ENCODE results near the gene SBNO2. TPM values are rescaled to one million over a fixed set of nuclear protein-coding genes. Genes with fewer than 3 reads are reported as not detected.

The SBNO2 gene
- total and polyA plus RNA-seq, 4 donors: 2.2 to 25.0 (median 15.0) TPM

DNA sequence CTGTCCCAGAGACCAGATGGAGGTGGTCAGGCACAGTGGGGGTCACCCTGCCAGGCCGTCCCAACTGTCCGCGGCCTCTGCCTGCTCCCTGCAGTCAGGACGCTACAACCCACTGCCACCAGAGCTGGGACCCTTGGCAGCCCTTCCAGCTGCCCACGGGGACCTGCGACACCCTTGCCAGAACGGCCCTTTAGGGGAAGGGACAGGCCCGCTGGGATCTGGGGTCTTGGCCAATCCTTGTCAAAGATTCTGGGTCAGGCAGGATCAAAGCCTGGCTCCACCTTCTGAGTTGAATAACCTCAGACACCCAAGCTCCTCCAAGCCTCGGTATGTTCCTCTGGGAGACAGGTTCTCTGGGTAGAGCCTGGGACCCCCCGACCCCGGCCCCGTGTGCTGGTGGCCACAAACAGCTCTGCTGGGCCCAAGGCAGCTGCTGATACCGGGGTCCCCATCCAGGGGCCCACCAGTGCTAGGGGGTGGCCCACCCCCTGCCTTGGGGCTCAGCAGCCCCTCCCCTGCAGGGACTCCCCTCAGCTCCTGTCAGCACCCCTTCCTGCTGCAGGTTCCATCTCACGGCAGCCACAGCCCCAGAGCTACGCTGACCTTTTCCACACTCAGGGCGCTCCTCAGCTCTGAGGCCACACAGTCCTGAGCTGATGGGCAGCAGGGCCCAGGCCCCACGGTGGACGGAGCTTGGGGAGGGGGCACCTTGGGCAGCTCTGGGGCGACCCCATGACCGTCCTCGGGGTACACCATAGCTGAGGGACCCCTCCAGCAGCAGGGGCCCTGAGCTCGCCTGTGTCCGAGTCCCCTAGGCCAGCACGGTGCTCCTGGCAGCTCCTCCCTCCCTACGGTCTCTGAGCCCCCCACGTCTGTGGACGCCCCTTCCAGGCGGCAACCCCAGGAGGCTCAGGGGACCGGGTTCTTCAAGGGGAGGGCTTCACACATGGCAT is 18.4 kb downstream of the SBNO2 start:
- Histone ChIP-seq H3K4me3 (ENCODE audit: low read depth in 1 of 3, low read length in 3 of 3) (peak overlapping the region; percentile 37 to 56 (median 40)), H3K9me3 (ENCODE audit: control insufficient read depth in 4 of 4, low read length in 3 of 4) (no peaks in the 10 kb centered on the region), H3K9ac (ENCODE audit: low read depth in 1 of 2, low read length in 2 of 2) (peak overlapping the region; percentile 52 to 60), H3K36me3 (ENCODE audit: control insufficient read depth in 4 of 4, insufficient read depth in 3 of 4, low read depth in 1 of 4, low read length in 3 of 4) (peaks cover 3 to 14% (median 5%) of the 10 kb centered on the region in 4 donors), H3K27ac (ENCODE audit: low read depth in 1 of 2, low read length in 2 of 2) (peak overlapping the region; percentile 85 to 99), H3K27me3 (ENCODE audit: control insufficient read depth in 4 of 4, insufficient read depth in 4 of 4, low read length in 3 of 4) (no peaks in the 10 kb centered on the region), H3K4me1 (ENCODE audit: control insufficient read depth in 4 of 4, insufficient read depth in 4 of 4, low read length in 3 of 4) (peaks cover 14 to 28% (median 22%) of the 10 kb centered on the region in 4 donors)
- 61% methylated on average over 29 of the region's 29 CpGs for WGBS
- no peak for DNase-seq (ENCODE audit: low spot score)
- TF ChIP-seq YY1 (IDR thresholded peaks at IDR 0.05) (no peak), RXRA (IDR thresholded peaks at IDR 0.05) (peak; percentile 69 to 70), EGR1 (IDR thresholded peaks at IDR 0.05; ENCODE audit: low read depth in 2 of 2) (peak in 1 of 2 donors; percentile 3), HNF4A (conservative IDR thresholded peaks at IDR 0.05) (peak in 1 of 2 donors; percentile 18), NR2F2 (IDR thresholded peaks at IDR 0.05) (peak; percentile 23), RAD21 (IDR thresholded peaks at IDR 0.05) (no peak), TAF1 (conservative IDR thresholded peaks at IDR 0.05) (no peak), SP1 (IDR thresholded peaks at IDR 0.05) (no peak), HNF4G (IDR thresholded peaks at IDR 0.05) (no peak), FOXA2 (IDR thresholded peaks at IDR 0.05) (no peak), GABPA (IDR thresholded peaks at IDR 0.05 in 1 of 2, conservative IDR thresholded peaks at IDR 0.05 in 1 of 2) (no peak), JUND (IDR thresholded peaks at IDR 0.05) (no peak), FOXA1 (IDR thresholded peaks at IDR 0.05) (no peak)
- TF ChIP-seq, protein P1, sequence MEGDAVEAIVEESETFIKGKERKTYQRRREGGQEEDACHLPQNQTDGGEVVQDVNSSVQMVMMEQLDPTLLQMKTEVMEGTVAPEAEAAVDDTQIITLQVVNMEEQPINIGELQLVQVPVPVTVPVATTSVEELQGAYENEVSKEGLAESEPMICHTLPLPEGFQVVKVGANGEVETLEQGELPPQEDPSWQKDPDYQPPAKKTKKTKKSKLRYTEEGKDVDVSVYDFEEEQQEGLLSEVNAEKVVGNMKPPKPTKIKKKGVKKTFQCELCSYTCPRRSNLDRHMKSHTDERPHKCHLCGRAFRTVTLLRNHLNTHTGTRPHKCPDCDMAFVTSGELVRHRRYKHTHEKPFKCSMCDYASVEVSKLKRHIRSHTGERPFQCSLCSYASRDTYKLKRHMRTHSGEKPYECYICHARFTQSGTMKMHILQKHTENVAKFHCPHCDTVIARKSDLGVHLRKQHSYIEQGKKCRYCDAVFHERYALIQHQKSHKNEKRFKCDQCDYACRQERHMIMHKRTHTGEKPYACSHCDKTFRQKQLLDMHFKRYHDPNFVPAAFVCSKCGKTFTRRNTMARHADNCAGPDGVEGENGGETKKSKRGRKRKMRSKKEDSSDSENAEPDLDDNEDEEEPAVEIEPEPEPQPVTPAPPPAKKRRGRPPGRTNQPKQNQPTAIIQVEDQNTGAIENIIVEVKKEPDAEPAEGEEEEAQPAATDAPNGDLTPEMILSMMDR (IDR thresholded peaks at IDR 0.05; ENCODE audit: low read depth, low read length, missing input control): no peak
- TF ChIP-seq, protein P2, sequence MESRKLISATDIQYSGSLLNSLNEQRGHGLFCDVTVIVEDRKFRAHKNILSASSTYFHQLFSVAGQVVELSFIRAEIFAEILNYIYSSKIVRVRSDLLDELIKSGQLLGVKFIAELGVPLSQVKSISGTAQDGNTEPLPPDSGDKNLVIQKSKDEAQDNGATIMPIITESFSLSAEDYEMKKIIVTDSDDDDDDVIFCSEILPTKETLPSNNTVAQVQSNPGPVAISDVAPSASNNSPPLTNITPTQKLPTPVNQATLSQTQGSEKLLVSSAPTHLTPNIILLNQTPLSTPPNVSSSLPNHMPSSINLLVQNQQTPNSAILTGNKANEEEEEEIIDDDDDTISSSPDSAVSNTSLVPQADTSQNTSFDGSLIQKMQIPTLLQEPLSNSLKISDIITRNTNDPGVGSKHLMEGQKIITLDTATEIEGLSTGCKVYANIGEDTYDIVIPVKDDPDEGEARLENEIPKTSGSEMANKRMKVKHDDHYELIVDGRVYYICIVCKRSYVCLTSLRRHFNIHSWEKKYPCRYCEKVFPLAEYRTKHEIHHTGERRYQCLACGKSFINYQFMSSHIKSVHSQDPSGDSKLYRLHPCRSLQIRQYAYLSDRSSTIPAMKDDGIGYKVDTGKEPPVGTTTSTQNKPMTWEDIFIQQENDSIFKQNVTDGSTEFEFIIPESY (IDR thresholded peaks at IDR 0.05): no peak
- TF ChIP-seq, protein P3, sequence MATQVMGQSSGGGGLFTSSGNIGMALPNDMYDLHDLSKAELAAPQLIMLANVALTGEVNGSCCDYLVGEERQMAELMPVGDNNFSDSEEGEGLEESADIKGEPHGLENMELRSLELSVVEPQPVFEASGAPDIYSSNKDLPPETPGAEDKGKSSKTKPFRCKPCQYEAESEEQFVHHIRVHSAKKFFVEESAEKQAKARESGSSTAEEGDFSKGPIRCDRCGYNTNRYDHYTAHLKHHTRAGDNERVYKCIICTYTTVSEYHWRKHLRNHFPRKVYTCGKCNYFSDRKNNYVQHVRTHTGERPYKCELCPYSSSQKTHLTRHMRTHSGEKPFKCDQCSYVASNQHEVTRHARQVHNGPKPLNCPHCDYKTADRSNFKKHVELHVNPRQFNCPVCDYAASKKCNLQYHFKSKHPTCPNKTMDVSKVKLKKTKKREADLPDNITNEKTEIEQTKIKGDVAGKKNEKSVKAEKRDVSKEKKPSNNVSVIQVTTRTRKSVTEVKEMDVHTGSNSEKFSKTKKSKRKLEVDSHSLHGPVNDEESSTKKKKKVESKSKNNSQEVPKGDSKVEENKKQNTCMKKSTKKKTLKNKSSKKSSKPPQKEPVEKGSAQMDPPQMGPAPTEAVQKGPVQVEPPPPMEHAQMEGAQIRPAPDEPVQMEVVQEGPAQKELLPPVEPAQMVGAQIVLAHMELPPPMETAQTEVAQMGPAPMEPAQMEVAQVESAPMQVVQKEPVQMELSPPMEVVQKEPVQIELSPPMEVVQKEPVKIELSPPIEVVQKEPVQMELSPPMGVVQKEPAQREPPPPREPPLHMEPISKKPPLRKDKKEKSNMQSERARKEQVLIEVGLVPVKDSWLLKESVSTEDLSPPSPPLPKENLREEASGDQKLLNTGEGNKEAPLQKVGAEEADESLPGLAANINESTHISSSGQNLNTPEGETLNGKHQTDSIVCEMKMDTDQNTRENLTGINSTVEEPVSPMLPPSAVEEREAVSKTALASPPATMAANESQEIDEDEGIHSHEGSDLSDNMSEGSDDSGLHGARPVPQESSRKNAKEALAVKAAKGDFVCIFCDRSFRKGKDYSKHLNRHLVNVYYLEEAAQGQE (IDR thresholded peaks at IDR 0.05): no peak
- TF ChIP-seq, protein P4, sequence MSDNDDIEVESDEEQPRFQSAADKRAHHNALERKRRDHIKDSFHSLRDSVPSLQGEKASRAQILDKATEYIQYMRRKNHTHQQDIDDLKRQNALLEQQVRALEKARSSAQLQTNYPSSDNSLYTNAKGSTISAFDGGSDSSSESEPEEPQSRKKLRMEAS (IDR thresholded peaks at IDR 0.05): no peak
- TF ChIP-seq, protein P5, sequence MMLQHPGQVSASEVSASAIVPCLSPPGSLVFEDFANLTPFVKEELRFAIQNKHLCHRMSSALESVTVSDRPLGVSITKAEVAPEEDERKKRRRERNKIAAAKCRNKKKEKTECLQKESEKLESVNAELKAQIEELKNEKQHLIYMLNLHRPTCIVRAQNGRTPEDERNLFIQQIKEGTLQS (IDR thresholded peaks at IDR 0.05): no peak

All from liver (tissue), 9 donors.